NCI-H146 (cell line): ENCODE measurements around the gene SUPT6H.

Experiments used
- DNase-seq: peaks from one replicate; lab custom pipeline; 2025; lab: John Stamatoyannopoulos, UW

The SUPT6H gene

DNA sequence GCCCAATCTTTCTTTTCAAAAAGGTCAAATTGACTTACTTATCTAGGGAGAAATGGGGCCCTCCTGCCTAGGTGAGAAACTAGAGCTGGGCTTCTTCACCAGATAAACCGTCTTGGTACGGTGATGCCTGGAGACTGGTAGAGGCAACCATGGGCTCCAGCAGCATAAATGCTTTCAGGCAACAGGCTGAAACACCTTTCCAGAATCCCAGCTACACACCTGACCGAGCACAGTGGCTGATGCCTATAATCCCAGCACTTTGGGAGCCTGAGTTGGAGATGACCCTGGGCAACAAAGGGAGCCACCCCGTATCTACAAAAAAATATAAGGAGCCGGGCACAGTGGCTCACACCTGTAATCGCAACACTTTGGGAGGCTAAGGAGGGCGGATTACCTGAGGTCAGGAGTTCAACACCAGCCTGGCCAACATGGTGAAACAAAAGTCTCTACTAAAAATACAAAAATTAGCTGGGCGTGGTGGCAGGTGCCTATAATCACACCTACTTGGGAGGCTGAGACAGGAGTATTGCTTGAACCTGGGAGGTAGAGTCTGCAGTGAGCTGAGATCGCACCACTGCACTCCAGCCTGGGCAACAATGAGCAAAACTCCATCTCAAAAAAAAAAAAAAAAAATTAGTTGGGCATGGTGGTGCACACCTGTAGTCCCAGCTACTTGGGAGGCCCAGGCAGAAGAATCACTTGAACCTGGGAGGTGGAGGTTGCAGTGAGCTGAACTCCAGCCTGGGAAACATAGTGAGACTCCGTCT lies 89.8 kb downstream of the SUPT6H start:
- no peak for DNase-seq
